Adrenal gland (tissue), 5 donors: Measurements from ENCODE around the gene MPG.

Source experiments
- POLR2A ChIP-seq, 2 donors: fragments of 450-650 bp; IDR thresholded peaks; one replicate each; pipeline ENCODE4 v1.6.1; 2017; ENCODE audit warnings: antibody characterized with exemption in 2 of 2, mild to moderate bottlenecking in 2 of 2, moderate library complexity in 1 of 2
- TF ChIP-seq, protein P1 (sequence below), 6 experiments: fragments of 450-650 bp in 4 of 6; fragments of 200-600 bp in 2 of 6; sonication (generic) in 1 of 6; IDR thresholded peaks; 1 replicate in 5 of 6; 2 replicates in 1 of 6; pipeline versions ENCODE4 v1.5.1 to v1.8.0; 2016 to 2021; ENCODE audit warnings: antibody characterized with exemption in 6 of 6, mild to moderate bottlenecking in 2 of 6, moderate library complexity in 1 of 6
- donor health status: DM: no; HTN: no; CAD: no.

- TF ChIP-seq, protein P1, sequence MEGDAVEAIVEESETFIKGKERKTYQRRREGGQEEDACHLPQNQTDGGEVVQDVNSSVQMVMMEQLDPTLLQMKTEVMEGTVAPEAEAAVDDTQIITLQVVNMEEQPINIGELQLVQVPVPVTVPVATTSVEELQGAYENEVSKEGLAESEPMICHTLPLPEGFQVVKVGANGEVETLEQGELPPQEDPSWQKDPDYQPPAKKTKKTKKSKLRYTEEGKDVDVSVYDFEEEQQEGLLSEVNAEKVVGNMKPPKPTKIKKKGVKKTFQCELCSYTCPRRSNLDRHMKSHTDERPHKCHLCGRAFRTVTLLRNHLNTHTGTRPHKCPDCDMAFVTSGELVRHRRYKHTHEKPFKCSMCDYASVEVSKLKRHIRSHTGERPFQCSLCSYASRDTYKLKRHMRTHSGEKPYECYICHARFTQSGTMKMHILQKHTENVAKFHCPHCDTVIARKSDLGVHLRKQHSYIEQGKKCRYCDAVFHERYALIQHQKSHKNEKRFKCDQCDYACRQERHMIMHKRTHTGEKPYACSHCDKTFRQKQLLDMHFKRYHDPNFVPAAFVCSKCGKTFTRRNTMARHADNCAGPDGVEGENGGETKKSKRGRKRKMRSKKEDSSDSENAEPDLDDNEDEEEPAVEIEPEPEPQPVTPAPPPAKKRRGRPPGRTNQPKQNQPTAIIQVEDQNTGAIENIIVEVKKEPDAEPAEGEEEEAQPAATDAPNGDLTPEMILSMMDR (IDR thresholded peaks at IDR 0.05): peak; percentile 41 to 71 (median 62)
- TF ChIP-seq POLR2A (IDR thresholded peaks at IDR 0.05): no peak
Measured at GRCh38 chr16:117379-118365, 39.6 kb downstream of the MPG start.
